ENCODE measurements around the gene MUC2.

Gene MUC2

DNA sequence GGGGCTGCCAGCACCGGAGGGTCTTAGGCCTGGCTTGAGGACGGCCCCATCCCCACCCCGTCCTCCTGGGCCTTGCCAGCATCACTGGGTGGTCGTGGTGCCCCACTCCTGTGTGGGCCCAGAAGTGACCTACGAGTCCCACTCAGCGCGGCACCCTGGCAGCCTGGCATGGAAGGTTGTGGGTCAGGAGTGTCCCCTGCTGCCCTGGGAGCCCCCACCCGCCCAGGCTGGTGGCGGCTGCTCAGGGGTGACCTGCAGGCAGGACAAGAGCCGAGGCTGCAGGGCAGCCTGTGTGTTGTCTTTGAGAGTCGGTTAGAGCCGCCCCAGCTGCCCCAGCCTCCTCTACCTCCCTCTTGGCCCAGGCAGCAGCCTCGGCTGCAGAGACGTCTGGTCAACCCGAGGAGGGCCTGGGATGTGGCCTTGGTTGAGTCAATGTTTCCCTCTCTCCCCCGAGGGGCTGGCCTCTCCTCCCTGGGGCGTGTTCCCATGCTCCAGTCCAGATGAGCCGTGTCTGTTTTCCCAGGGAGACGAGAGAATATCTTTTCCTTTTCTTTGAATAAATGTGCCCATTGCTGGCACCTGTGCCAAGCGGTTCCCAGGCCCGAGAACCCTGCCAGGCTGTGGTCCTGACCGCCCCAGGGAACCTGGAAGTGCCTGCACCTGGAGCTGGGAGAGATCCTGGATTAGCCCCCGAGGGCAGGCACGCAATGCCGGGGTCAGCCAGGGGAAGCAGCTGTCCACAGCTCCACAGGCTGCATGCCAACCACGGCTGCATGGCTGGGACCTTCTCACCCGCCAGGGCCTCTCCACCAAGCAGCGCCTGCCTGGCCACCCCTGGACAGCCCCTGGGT lies 47.4 kb downstream of the MUC2 start:
- DNase-seq (ENCODE audit: low spot score) = no peak

DNA sequence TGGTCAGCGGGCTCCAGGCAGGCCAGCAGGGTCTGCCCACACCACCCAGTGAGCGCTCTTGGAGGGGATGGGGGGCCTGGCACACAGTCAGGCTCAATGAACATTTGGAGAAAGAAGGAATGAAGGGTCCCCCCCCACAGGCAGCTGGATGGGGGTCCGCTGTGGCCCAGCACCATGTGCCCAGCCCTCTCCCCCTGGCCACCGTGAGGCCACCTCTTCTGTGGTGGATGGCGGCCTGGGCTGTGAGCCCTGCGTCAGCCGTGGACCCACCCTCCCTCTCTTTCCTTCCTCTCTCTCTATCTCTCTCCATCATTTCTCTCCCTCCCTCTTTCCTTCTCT lies 48.0 kb downstream of the MUC2 start:
- no peak for DNase-seq (ENCODE audit: low spot score)

DNA sequence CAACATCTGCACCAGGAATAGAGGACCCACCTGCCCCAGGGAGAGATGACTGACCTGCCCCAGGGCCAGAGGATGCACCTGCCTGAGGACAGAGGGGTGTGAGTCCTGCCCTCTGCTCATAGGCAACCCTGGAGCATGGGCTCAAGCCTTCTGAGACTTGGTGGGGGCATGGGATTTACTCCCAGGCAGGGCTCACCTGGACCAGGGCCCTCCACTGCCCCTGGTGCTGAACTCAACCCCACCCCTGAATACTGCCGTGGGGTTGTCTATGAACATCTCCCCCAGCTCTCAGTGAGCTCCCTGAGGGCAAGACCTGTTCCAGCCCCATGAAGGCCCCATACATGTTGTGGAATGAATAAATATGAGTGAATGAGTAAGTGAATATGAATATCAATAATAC lies 49.3 kb downstream of the MUC2 start:
- DNase-seq (ENCODE audit: low spot score) = no peak

All from kidney tubule cell (primary cell).